NCI-H2107 treated with DMSO at 0.1 percent for 48 hours (cell line): Measurements from ENCODE around the gene TNRC18.

Source experiments
- DNase-seq: peaks from one replicate; lab custom pipeline; 2025; ENCODE audit not compliant: unreplicated experiment; lab: John Stamatoyannopoulos, UW

TNRC18 gene

DNA sequence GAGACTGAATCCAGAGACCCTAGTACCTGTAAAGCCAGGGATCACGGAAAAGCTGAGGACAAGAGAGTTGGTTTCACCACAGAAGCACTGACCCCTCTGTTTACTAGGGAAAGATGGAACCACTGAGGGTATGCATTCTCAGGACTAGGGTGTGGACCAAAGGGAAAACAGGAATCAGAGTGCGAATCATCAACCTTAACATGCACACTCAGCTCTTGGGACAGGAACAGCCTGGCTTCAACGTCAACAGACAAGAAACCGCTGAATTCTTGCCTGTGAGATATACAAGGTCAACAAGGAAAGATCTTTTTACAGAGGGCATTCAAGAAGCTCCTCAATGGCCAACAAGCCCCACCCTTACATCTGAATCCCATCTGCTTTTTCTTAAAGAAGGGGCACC is 14.9 kb downstream of the TNRC18 start:
- no peak for DNase-seq

DNA sequence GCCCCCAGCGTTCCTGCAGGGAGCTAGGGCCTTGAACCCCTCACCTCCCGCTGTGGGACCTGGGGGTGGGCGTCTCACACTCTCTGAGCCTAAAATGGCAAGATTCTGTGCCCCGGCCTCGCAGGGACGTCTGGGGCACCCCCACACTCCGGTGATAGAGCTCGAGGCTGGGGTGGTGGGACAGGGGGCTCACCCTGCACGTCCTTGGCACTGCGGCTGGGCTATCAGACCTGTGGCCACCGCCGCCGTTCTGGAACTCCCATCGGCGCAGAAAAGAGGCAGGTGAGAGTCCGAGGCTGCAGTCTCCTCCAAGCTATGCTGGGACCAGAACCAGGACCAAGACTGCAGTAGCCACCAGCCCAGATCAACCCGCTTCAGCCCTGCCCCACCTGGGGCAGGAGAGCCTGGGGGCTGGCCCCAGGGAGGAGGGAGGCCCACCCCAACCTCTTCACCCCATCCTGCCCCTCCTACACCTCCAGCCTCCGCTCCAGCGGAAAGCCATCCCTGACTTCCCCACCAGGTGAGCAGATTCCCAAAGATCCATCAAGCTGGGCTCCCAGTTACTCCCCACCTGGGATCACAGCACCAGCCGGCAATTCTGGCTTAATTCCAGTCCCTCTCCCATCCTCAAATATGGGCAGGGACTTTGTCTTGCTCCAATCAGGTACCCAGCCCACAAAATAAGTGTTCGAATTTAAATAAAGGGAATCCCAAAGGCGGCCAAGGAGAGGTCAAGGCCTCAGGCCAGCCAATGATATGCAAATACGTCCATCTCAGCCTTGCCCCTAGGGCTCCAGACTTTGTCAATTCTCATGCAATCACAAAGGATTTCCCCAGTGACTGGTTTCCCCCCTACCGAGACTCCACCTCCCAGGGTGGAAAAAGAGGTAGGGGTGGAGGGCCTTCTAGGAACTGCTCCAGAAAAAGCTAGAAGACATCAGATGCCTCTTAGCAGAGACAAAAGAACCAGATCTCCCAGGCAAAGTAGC is 16.4 kb downstream of the TNRC18 start:
- no peak for DNase-seq

DNA sequence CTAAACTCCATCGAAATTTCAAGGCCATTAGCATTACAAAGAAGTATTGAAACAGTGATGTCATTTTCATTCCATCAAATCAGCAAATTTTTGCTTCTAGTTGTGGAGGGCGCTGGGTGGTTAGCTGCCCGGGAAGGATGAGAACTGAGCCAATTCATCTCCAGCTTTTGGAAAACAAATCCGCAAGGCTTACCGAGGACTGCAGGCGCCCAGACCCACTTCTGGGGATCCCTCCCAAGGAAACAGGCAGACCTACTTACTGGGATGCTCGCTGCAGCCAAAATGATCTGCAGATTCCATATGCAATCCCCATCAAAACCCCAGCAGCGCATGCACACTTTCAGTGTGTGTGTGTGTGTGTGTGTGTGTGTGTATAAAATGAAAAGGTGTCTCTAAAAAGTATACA is 19.2 kb downstream of the TNRC18 start:
- no peak for DNase-seq

DNA sequence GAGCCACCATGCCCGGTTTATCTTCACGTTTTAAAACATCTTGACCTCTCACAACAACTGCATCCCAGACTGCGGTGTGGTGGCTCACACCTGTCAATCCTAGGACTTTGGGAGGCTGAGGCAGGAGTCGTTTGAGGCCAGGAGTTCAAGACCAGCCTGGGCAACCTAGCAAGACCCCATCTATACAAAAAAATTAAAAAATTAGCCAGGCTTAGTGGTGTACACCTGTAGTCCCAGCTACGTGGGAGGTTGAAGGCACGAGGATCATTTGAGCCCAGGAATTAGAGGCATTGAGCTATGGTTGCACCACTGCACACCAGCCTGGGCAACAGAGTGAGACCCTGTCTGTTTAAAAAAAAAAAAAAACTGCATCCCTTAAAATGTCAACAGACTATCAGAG is 20.2 kb downstream of the TNRC18 start:
- DNase-seq, result no peak

DNA sequence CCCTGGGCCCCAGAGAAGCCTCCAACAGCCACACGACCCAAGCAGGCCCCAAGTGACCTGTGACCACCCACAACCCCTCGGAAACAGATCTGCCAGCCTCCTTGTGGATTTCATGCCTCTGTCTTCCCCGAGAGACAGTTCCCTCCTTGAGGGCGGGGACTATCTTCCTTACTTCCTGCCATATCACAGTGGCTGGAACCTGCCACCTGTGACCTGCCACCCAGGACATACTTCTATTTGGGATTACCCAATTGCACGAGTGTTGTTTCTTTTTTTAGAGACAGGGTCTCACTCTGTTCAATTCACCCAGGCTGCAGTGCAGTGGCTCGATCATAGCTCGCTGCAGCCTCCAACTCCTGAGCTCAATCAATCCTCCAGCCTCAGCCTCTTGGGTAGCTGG is 25.9 kb downstream of the TNRC18 start:
- DNase-seq, result no peak

DNA sequence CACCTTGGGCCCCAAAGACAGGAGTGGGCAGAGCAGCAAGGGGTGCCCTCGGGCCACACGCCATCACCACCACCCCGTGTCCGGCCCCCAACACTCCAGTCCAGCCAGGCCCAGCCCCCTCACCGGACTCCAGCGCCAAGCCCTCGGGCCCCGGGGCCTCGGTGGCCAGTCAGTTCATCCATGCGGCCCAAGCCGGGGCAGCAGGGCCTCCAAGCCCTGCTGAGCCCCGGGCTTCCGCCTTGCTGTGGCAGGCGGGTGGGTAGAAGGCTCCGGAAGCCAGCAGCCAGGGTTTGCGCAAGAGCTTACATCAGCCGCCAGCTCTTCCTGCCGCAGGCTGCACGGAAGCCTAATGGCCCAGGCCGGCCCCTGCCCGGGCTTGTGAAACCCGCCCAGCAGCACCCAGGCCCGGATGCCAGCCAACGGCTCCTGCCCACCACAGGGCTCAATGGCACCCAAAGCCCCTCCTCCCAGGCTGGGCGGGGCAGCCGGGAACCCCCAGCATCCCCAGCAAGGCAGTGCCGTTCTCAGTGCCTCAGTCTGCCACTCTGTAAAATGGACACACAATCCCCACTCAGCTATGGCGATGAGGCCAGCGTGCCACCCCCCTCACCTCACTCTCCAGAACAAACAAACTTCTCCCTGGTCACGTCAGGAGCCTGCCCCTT is 26.5 kb downstream of the TNRC18 start:
- DNase-seq, result peak; percentile 23

DNA sequence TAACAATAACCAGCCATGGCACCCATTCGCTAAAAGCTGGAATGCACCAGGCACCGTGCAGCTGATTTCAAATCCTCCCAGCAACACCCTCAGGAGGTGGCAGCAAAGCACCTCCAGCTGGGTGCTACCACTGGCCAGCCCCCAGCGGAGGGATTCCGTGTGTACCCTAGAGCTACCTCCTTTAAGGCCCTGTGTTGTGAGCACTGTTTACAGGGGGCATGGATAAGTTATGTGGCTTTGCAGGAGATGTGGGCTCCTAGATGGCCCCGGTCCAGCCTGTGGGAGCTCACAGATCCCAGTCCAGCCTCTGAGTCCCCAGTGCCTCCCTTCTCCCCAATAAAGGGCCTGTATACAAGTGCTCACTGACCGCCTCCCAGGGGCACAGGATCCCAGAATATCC is 27.1 kb downstream of the TNRC18 start:
- no peak for DNase-seq

DNA sequence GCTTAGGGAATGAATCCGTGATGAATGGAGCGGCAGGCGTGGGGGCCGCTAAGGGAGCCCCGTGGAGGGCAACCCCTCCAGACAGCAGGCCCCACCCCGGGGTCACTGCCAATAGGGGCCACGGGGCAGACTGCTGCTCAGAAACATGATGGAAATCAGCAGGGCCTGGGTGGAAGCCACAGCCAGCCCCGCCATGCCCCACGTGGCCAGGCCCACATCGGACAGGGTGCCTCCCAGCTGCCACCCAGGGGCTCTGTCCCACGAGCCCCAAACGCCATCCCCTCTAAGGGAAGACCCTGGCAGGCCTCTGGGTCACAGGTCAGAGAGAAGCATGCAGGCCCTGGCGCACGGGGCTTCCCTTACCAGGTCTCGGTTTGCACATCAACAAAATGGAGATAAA is 28.4 kb downstream of the TNRC18 start:
- DNase-seq, result no peak

DNA sequence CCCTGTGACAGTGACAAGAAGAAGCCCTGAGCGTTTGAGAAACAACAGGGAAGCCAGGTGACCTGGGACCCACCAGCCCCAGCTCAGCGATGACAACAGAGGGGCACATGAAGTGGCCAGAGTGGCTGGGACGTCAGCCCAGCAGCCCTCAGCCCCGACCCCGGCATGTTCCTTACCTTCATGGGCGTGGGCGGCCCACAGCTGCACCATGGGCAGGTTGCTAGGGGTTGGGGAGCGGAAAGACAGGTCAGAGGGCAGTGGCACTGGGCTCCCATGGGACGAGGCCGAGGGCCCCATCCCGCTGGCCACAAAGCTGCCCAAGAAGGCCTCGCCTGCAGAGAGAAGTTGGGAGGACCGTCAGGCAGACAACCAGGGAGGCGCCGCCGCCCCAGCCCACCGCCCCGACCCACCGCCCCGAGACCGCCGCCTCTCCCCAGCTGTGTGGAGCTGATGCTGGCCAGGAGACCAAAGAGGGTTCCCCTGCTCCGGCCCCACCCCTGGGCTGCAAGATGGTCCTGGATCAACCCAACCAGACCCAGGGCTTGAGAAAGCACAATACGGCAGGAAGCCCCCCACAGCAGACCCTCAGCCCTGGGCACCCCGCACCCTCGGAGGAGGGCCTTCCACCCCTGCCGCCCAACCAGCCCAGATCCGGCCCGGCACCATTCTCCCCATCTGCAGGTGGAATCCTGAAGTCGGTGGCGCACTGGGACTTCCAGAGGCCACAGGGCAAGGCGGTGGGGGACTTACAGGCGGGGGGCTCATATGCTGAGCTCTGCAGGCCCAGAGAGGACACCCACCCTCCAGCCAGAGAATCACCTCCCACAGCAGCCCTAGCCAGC is 29.1 kb downstream of the TNRC18 start:
- DNase-seq, result no peak

DNA sequence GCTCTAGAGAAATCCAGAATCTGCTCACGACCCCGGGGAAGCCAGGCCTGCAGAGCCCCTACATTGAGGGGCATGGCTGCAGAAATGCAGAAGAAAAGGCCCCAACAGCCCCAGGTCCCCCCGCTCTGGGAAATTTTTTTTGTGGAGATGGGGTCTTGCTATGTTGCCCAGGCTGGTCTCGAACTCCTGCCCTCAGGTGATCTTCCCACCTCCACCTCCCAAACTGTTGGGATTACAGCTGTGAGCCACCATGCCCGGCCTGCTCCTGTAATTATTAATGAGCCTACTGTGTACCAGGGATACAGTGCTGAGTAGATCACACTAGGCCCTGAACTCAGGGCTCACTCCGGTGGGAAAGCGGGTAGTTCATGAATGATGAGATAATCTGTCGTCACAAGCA is 29.9 kb downstream of the TNRC18 start:
- DNase-seq, result no peak

DNA sequence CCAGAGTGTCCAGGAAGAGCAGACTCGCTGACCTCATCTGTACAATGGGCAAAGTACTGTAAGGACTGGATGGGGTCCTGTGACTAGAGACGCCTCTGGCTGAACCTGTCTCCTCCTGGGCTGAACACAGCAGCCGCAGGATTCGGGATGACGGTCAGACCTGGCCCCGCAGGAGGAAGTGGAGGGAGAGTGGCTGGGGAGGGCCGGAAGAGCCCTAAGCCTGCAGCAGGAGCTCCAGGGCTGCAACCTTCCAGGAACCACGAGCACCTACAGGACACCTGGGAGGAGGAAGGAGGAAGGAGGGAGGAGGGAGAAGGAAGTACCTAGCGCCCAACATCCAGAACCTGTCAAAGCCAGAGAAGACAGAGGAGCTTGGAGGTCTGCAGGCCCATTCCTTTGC is 30.3 kb downstream of the TNRC18 start:
- no peak for DNase-seq

DNA sequence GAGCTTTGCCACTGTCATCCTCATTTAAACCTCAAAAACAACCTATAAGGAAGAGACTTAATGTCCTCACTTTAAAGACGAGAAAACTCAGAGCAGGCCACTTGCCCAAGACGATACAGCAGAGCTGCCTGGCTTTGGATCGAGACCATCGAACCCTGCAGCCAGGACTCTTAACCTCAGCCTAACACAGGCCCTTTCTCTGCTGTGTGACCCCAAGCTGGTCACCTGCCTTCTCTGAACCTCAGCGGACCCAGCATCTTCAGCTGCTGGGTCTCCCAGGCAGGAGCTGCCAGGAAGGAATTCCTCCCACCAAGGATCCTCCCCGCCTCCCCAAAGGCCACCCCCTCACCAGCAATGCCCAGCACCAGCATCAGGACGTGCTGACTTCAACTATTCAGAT is 32.7 kb downstream of the TNRC18 start:
- DNase-seq, result no peak

DNA sequence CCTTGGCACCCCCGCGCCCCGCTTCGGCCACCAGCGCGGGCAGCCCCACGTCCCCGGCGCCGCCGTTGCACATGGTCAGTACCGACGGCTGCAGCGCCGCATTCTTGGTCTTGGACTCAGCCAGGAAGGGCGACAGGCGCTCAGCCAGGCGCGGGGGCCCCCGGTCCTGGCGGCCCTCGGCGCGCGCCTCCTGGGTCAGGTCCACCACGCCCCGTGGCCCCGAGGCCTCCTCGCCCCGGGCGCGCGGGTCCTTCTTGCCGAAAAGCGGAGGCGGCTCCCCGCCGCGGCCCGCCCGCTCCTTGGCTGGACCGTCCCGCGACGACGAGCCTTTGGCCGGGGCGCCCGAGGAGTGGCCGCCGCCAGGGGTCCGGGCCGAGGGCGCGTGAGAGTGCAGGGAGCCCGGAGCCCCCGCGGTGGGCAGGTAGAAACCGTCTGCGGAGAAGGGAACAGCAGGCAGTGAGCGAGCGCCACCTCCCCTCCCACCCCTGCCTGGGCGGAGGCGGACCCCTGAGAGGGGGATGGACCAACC is 34.7 kb downstream of the TNRC18 start:
- DNase-seq, result no peak

DNA sequence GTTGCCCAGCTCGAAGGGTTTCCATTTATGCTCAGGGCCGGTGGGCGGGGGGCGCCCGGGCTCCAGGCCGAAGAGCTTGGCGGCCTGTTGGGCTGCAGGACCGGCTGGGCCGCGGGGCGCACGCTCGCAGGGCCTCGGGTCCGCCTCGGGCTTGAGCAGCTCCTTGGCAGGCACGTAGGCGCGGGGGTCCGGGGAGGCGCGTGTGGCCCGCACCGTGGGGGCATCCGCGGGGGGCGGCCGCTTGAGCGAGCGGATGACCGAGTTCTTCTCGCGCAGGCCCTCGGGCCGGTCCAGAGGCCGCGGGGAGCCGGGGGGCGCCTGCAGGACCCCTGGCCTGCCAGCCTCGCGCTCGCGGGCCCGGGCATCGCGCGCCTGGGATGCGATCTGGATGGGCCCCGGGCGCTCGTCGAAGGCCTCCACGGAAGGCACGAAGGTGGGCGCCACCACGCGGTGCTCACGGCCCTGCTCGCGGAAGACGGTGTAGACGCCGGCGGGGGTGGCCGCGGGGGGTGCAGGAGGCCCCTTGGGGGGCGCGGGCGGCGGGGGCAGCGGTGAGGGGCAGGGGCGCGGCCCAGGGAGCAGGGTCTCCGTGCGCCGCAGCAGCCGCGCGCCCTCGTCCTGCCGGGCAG is 35.2 kb downstream of the TNRC18 start:
- DNase-seq, result no peak

DNA sequence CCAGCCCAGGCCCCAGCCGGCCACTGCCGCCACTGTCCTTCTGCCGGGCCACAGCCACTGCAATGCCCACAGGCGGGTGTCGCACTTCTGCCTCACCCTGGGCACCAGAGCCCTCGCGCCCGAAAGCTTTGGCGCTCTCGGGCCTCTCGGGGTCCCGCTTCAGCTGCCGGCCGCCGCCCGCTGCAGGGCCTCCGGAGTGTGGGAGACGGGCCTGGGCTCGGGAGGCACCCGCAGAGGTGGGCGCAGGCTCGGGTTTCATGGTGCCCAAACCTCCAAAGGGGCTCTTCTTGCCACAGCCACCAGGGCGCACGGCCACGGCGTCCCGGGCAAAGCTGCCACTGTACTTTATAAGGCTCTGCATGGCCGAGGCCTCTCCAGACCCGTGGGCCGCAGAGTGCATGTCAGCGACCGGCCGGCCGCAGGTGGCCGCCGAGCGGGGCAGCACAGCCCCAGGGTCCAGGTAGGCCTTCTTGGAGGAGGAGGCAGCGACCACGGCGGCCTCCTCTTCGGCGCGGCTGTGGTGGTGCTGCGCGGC is 35.9 kb downstream of the TNRC18 start:
- DNase-seq, result no peak

DNA sequence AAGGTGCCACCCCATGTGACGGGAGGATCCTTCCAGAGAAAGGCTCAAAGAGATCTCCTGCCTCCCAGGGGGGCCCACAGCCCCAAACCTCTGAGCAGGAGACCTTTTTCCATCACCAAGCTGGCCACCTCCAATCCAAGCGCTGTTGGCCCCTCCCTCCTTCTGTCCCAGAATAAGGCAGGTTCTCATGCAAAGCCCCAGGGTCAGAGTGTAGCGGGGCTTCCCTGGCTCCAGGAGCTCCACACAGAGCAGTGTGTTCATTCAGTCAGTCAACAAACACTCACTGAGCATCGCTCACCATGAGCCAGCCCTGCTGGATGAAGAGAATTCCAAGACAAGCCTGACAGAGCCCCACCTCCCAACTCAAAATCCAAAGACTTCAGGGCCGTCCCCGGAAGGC is 39.0 kb downstream of the TNRC18 start:
- no peak for DNase-seq

DNA sequence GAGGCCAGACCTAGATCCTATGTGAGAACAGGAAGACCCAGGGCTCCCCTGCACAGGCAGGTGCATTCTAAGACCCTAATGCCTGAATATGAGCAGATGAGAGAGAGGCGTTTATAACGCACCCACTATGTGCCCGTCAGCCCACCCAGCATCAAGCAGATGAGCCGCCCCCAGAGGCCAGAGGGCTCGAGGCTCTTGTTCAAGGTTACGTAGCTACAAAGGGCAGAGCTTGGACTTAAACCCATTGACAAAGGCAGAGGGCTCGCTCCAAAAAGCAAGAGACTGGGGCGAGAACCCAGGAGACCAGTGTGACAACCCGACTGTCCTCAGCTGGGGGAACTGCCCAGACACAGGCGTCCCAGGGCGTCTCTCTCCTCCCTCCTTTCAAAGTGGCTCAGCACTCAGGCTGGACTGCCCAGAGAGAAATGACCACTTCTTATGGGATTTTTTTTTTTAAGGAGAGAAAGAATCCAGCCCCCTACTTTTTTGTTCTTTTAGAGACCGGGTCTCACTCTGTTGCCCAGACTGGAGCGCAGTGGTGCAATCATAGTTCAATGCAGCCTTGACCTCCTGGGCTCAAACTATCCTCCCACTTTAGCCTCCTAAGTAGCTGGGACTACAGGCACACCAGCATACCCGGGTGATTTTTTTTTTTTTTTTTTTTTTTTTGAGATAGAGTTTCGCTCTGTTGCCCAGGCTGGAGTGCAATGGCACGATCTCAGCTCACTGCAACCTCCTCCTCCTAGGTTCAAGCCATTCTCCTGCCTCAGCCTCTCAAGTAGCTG is 40.1 kb downstream of the TNRC18 start:
- DNase-seq, result no peak

DNA sequence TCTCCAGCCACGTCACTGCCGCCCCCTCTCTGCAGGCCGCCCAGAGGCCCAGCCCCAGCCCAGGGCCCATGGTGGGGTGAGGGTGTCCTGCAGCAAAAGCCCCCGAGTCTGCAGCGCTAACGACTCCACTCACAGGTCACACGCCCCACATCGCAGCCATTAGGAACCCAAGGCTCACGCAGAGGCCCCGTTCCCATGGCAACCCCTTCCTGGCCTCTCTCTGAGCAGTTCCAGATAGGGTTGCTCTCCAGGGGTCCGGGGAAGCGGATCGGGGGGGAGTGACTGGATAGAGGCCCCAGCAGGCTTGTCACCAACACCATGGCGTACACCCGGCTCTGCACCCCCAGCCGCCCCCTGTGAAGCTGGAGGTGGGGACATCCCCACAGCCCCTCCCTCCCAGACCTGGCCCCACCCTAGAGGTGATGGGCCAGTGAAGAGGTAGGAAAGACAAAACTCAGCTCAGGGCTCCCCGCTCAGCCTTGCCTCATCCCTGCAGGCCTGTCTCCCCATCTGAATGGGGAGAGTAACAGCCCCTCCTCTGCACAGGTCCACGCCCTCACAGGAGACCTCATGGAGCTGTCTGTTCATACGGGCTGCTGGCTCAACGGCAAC is 41.2 kb downstream of the TNRC18 start:
- DNase-seq, result no peak

DNA sequence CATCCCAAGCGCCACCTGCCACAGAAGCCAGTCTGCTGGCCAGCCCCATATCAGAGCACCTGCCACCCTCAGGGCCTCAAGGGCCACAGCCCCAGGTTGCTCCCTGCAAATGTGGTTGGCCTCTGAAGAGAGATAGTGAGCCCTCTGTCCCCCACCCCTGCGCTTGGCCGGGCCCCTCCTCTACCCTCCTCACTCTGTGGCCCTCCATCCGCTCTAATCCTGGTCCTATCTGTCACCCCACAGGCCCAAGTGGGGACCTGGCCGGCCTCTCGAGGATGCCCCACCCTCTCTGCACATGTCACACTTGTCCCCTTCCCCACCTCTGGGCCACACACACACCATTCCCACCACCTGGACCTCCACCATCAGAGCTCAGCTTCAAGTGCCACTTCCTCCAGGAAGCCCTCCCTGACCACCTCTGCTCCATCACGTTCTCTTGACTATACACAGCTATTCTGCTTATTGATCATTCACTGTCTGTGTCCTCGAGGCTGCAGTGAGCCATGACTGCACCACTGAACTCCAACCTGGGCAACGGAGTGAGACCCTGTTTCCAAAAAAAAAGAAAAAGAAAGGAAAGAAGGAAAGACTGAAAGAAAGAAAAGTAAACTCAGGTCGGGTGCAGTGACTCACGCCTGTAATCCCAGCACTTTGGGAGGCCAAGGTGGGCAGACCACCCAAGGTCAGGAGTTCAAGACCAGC is 42.4 kb downstream of the TNRC18 start:
- no peak for DNase-seq
